Measurements from ENCODE around the gene B3GNT7.

- TF ChIP-seq SP1 (IDR thresholded peaks at IDR 0.05) (no peak), JUND (IDR thresholded peaks at IDR 0.05) (no peak), CTCF (IDR thresholded peaks at IDR 0.05; ENCODE audit: low read depth, low read length, missing input control) (no peak), ZBTB33 (IDR thresholded peaks at IDR 0.05) (no peak), EGR1 (IDR thresholded peaks at IDR 0.05; ENCODE audit: low read depth in 2 of 2) (no peak)
- TF ChIP-seq, protein P1, sequence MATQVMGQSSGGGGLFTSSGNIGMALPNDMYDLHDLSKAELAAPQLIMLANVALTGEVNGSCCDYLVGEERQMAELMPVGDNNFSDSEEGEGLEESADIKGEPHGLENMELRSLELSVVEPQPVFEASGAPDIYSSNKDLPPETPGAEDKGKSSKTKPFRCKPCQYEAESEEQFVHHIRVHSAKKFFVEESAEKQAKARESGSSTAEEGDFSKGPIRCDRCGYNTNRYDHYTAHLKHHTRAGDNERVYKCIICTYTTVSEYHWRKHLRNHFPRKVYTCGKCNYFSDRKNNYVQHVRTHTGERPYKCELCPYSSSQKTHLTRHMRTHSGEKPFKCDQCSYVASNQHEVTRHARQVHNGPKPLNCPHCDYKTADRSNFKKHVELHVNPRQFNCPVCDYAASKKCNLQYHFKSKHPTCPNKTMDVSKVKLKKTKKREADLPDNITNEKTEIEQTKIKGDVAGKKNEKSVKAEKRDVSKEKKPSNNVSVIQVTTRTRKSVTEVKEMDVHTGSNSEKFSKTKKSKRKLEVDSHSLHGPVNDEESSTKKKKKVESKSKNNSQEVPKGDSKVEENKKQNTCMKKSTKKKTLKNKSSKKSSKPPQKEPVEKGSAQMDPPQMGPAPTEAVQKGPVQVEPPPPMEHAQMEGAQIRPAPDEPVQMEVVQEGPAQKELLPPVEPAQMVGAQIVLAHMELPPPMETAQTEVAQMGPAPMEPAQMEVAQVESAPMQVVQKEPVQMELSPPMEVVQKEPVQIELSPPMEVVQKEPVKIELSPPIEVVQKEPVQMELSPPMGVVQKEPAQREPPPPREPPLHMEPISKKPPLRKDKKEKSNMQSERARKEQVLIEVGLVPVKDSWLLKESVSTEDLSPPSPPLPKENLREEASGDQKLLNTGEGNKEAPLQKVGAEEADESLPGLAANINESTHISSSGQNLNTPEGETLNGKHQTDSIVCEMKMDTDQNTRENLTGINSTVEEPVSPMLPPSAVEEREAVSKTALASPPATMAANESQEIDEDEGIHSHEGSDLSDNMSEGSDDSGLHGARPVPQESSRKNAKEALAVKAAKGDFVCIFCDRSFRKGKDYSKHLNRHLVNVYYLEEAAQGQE (IDR thresholded peaks at IDR 0.05): no peak
Observed at GRCh38 chr2:231367178-231367577, 28.3 kb upstream of the B3GNT7 start.

Data from liver (tissue), 3 donors.